ENCODE measurements around the gene ZMYM2.
A peak's percentile ranks its signal among the peaks of the same experiment; 100 is the strongest.
"Not testable (repeated sequence)": the region's sequence is repeated elsewhere in the genome, so short reads cannot be mapped to it uniquely, and the experiment has no call there.

Gene ZMYM2

GRCh38 chr13:19958155-19959111, at the start of gene ZMYM2:
ZMYM2 (plus strand) TSS chr13:19958727; CDS start chr13:19993073, 34,346 bp downstream.
- peak; percentile 99 for DNase-seq (ENCODE audit: low spot score)

- DNase-seq (ENCODE audit: low spot score): no peak
Observed at GRCh38 chr13:19910336-19911072, 48.0 kb upstream of the ZMYM2 start.

- no peak for DNase-seq (ENCODE audit: low spot score)
Observed at GRCh38 chr13:19927117-19927748, 31.3 kb upstream of the ZMYM2 start.

GRCh38 chr13:19940106-19940505, 18.4 kb upstream of the ZMYM2 start:
- DNase-seq (ENCODE audit: low spot score): no peak

- no peak for DNase-seq (ENCODE audit: low spot score)
Observed at GRCh38 chr13:19950374-19950773, 8.2 kb upstream of the ZMYM2 start.

GRCh38 chr13:19952850-19953249, 5.7 kb upstream of the ZMYM2 start:
- no peak for DNase-seq (ENCODE audit: low spot score)

- no peak for DNase-seq (ENCODE audit: low spot score)
Observed at GRCh38 chr13:19955873-19956559, 2.5 kb upstream of the ZMYM2 start.

GRCh38 chr13:19957320-19958154, 990 bp upstream of the ZMYM2 start:
- peak; percentile 83 for DNase-seq (ENCODE audit: low spot score)

GRCh38 chr13:19959141-19959830, 759 bp downstream of the ZMYM2 start:
- DNase-seq (ENCODE audit: low spot score): peak; percentile 75

GRCh38 chr13:19959831-19960652, 1.5 kb downstream of the ZMYM2 start:
- peak; percentile 88 for DNase-seq (ENCODE audit: low spot score)

GRCh38 chr13:19960653-19960976, 2.1 kb downstream of the ZMYM2 start:
- DNase-seq (ENCODE audit: low spot score): no peak

GRCh38 chr13:19961489-19961888, 3.0 kb downstream of the ZMYM2 start:
- DNase-seq (ENCODE audit: low spot score): no peak

GRCh38 chr13:19961924-19962323, 3.4 kb downstream of the ZMYM2 start:
- DNase-seq (ENCODE audit: low spot score): no peak

- DNase-seq (ENCODE audit: low spot score): no peak
Observed at GRCh38 chr13:19962894-19963293, 4.4 kb downstream of the ZMYM2 start.

GRCh38 chr13:19967621-19968020, 9.1 kb downstream of the ZMYM2 start:
- no peak for DNase-seq (ENCODE audit: low spot score)

GRCh38 chr13:19974498-19975009, 16.0 kb downstream of the ZMYM2 start:
- not testable (repeated sequence) for DNase-seq (ENCODE audit: low spot score)

- DNase-seq (ENCODE audit: low spot score): no peak
Observed at GRCh38 chr13:19978831-19979437, 20.4 kb downstream of the ZMYM2 start.

GRCh38 chr13:19981685-19982238, 23.2 kb downstream of the ZMYM2 start:
- no peak for DNase-seq (ENCODE audit: low spot score)

Measured in ecto neural progenitor cell (in vitro differentiated cells).